HG02852 (cell line): ENCODE results near the gene ATP5MC2.

ENCODE experiments used
- ATAC-seq: cut with Tn5 transposase; IDR thresholded peaks from one replicate; pipeline ENCODE4 v1.9.1; 2021; ENCODE audit warnings: mild to moderate bottlenecking, moderate library complexity; ENCODE audit not compliant: unreplicated experiment

Gene ATP5MC2

DNA sequence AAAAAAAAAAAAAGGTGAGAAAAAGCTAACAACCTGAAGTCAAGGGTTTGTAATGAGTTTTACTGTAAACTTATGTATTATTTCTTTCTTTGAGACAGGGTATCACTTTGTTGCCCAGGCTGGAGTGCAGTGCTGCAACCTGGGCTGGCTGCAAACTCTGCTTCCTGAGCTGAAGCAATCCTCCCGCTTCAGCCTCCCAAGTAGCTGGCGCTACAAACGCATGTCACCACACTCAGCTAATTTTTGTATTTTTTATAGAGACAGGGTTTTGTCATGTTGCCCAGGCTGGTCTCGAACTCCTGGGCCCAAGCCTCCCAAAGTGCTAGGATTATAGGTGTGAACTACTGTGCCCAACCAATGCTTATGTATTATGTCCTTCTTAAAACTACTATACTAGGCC is 58.9 kb downstream of the ATP5MC2 start:
- no peak for ATAC-seq
